ENCODE results near the gene BTBD18. TPM values are rescaled to one million over a fixed set of nuclear protein-coding genes. Genes with fewer than 3 reads are reported as not detected.

BTBD18 gene
- not detected in 2 replicates for total RNA-seq (2014; rRNA removed; shearing (Covaris generic); ENCODE audit: low replicate concordance)

GRCh38 chr11:57751676-57752253 lies at the start of gene BTBD18:
TSS of gene BTBD18 (minus strand) at chr11:57751819. CDS start at chr11:57751188, 631 bp downstream.
- peaks cover 4% of the 10 kb centered on the region; the same call in 1 of the 2 replicates for H3K36me3 ChIP-seq
- DNase-seq = no peak
- H3K4me3 ChIP-seq = no peak within 1 kb of the TSS
- H3K9me3 ChIP-seq = no peaks in the 10 kb centered on the region
- no peaks in the 10 kb centered on the region for H3K27me3 ChIP-seq

- Histone ChIP-seq H3K36me3 (peaks cover 73% of the 10 kb centered on the region), H3K4me3 (no peak overlapping the region), H3K9me3 (no peaks in the 10 kb centered on the region), H3K27me3 (no peaks in the 10 kb centered on the region)
- no peak for DNase-seq
Measured at GRCh38 chr11:57801183-57801485, 49.5 kb upstream of the BTBD18 start.

- DNase-seq = no peak
Measured at GRCh38 chr11:57800444-57801182, 49.0 kb upstream of the BTBD18 start.

GRCh38 chr11:57798905-57799559 lies 47.4 kb upstream of the BTBD18 start:
- H3K4me3 ChIP-seq = no peak overlapping the region
- peaks cover 71% of the 10 kb centered on the region for H3K36me3 ChIP-seq
- peak; percentile 49 for DNase-seq
- no peaks in the 10 kb centered on the region for H3K9me3 ChIP-seq
- no peaks in the 10 kb centered on the region for H3K27me3 ChIP-seq

More at GRCh38 chr11:57800444-57801182, 49.0 kb upstream of the BTBD18 start:
- Histone ChIP-seq H3K4me3 (no peak overlapping the region), H3K9me3 (no peaks in the 10 kb centered on the region), H3K36me3 (peaks cover 73% of the 10 kb centered on the region), H3K27me3 (no peaks in the 10 kb centered on the region)

GRCh38 chr11:57793351-57794115 lies 41.9 kb upstream of the BTBD18 start:
- Histone ChIP-seq H3K4me3 (no peak overlapping the region), H3K9me3 (no peaks in the 10 kb centered on the region), H3K27me3 (no peaks in the 10 kb centered on the region), H3K36me3 (peaks cover 54% of the 10 kb centered on the region)
- no peak for DNase-seq

GRCh38 chr11:57792870-57793269 lies 41.3 kb upstream of the BTBD18 start:
- H3K9me3 ChIP-seq = no peaks in the 10 kb centered on the region
- no peak for DNase-seq
- H3K36me3 ChIP-seq = peaks cover 52% of the 10 kb centered on the region
- H3K4me3 ChIP-seq = no peak overlapping the region
- no peaks in the 10 kb centered on the region for H3K27me3 ChIP-seq

- H3K9me3 ChIP-seq = no peaks in the 10 kb centered on the region
- H3K4me3 ChIP-seq = no peak overlapping the region
- DNase-seq = no peak
- H3K27me3 ChIP-seq = no peaks in the 10 kb centered on the region
- peaks cover 51% of the 10 kb centered on the region for H3K36me3 ChIP-seq
Measured at GRCh38 chr11:57792060-57792541, 40.5 kb upstream of the BTBD18 start.

GRCh38 chr11:57791321-57792059 lies 39.9 kb upstream of the BTBD18 start:
- no peak for DNase-seq
- no peaks in the 10 kb centered on the region for H3K9me3 ChIP-seq
- H3K27me3 ChIP-seq = no peaks in the 10 kb centered on the region
- peaks cover 50% of the 10 kb centered on the region for H3K36me3 ChIP-seq
- H3K4me3 ChIP-seq = no peak overlapping the region

GRCh38 chr11:57788703-57789088 lies 37.1 kb upstream of the BTBD18 start:
- H3K36me3 ChIP-seq = peaks cover 27% of the 10 kb centered on the region
- H3K9me3 ChIP-seq = no peaks in the 10 kb centered on the region
- H3K27me3 ChIP-seq = no peaks in the 10 kb centered on the region
- H3K4me3 ChIP-seq = no peak overlapping the region
- DNase-seq = no peak

- no peak for DNase-seq
- no peak overlapping the region for H3K4me3 ChIP-seq
- no peaks in the 10 kb centered on the region for H3K9me3 ChIP-seq
- H3K36me3 ChIP-seq = peaks cover 21% of the 10 kb centered on the region
- H3K27me3 ChIP-seq = no peaks in the 10 kb centered on the region
Measured at GRCh38 chr11:57787920-57788702, 36.5 kb upstream of the BTBD18 start.

- Histone ChIP-seq H3K9me3 (no peaks in the 10 kb centered on the region), H3K27me3 (no peaks in the 10 kb centered on the region)
Measured at GRCh38 chr11:57787006-57787604, 35.5 kb upstream of the BTBD18 start.

GRCh38 chr11:57786436-57786835 lies 34.8 kb upstream of the BTBD18 start:
- H3K9me3 ChIP-seq = no peaks in the 10 kb centered on the region
- no peak for DNase-seq
- no peak overlapping the region for H3K4me3 ChIP-seq
- no peaks in the 10 kb centered on the region for H3K27me3 ChIP-seq
- peaks cover 17% of the 10 kb centered on the region for H3K36me3 ChIP-seq

More at GRCh38 chr11:57787006-57787604, 35.5 kb upstream of the BTBD18 start:
- peaks cover 19% of the 10 kb centered on the region for H3K36me3 ChIP-seq
- H3K4me3 ChIP-seq = no peak overlapping the region
- DNase-seq = no peak

GRCh38 chr11:57785072-57785471 lies 33.5 kb upstream of the BTBD18 start:
- Histone ChIP-seq H3K36me3 (peaks cover 19% of the 10 kb centered on the region), H3K27me3 (no peaks in the 10 kb centered on the region)

GRCh38 chr11:57781529-57781943 lies 29.9 kb upstream of the BTBD18 start:
- no peak for DNase-seq
- H3K36me3 ChIP-seq = peaks cover 15% of the 10 kb centered on the region

More at GRCh38 chr11:57785072-57785471, 33.5 kb upstream of the BTBD18 start:
- H3K4me3 ChIP-seq = no peak overlapping the region
- H3K9me3 ChIP-seq = no peaks in the 10 kb centered on the region
- DNase-seq = no peak

GRCh38 chr11:57779276-57779675 lies 27.7 kb upstream of the BTBD18 start:
- DNase-seq = peak; percentile 39
- H3K27me3 ChIP-seq = no peaks in the 10 kb centered on the region
- H3K4me3 ChIP-seq = no peak overlapping the region
- no peaks in the 10 kb centered on the region for H3K9me3 ChIP-seq
- peaks cover 17% of the 10 kb centered on the region for H3K36me3 ChIP-seq

More at GRCh38 chr11:57781529-57781943, 29.9 kb upstream of the BTBD18 start:
- no peaks in the 10 kb centered on the region for H3K9me3 ChIP-seq
- H3K27me3 ChIP-seq = no peaks in the 10 kb centered on the region
- no peak overlapping the region for H3K4me3 ChIP-seq
